Measurements from ENCODE around the gene OPCML.
A peak's percentile ranks its signal among the peaks of the same experiment; 100 is the strongest.

Gene OPCML

GRCh38 chr11:133323354-133323753 is 208.9 kb downstream of the OPCML start:
- DNase-seq (ENCODE audit: extremely low spot score, insufficient read length, low read depth): no peak
- no peak for FAIRE-seq

GRCh38 chr11:133318221-133318620 is 214.1 kb downstream of the OPCML start:
- no peak for FAIRE-seq
- no peak for DNase-seq (ENCODE audit: extremely low spot score, insufficient read length, low read depth)

GRCh38 chr11:133311230-133311629 is 221.1 kb downstream of the OPCML start:
- FAIRE-seq (no peak), DNase-seq (ENCODE audit: extremely low spot score, insufficient read length, low read depth) (no peak)

- DNase-seq (ENCODE audit: extremely low spot score, insufficient read length, low read depth) (no peak), FAIRE-seq (no peak)
Measured at GRCh38 chr11:133306019-133306418, 226.3 kb downstream of the OPCML start.

GRCh38 chr11:133305208-133305956 is 226.9 kb downstream of the OPCML start:
- DNase-seq (ENCODE audit: extremely low spot score, insufficient read length, low read depth) (no peak), FAIRE-seq (no peak)

- DNase-seq (ENCODE audit: extremely low spot score, insufficient read length, low read depth) (no peak), FAIRE-seq (no peak)
Measured at GRCh38 chr11:133303262-133303661, 229.0 kb downstream of the OPCML start.

GRCh38 chr11:133302056-133302455 is 230.2 kb downstream of the OPCML start:
- FAIRE-seq (no peak), DNase-seq (ENCODE audit: extremely low spot score, insufficient read length, low read depth) (no peak)

GRCh38 chr11:133300666-133301065 is 231.6 kb downstream of the OPCML start:
- DNase-seq (ENCODE audit: extremely low spot score, insufficient read length, low read depth) (no peak), FAIRE-seq (no peak)

- no peak for FAIRE-seq
- DNase-seq (ENCODE audit: extremely low spot score, insufficient read length, low read depth): no peak
Measured at GRCh38 chr11:133291780-133292179, 240.5 kb downstream of the OPCML start.

GRCh38 chr11:133285359-133285758 is 246.9 kb downstream of the OPCML start:
- DNase-seq (ENCODE audit: extremely low spot score, insufficient read length, low read depth) (no peak), FAIRE-seq (no peak)

GRCh38 chr11:133284156-133284555 is 248.1 kb downstream of the OPCML start:
- no peak for DNase-seq (ENCODE audit: extremely low spot score, insufficient read length, low read depth)
- no peak for FAIRE-seq

- DNase-seq (ENCODE audit: extremely low spot score, insufficient read length, low read depth) (no peak), FAIRE-seq (no peak)
Measured at GRCh38 chr11:133277886-133278285, 254.4 kb downstream of the OPCML start.

GRCh38 chr11:133271871-133272776 is 260.2 kb downstream of the OPCML start:
- FAIRE-seq (no peak), DNase-seq (ENCODE audit: extremely low spot score, insufficient read length, low read depth) (no peak)

GRCh38 chr11:133271206-133271605 is 261.1 kb downstream of the OPCML start:
- DNase-seq (ENCODE audit: extremely low spot score, insufficient read length, low read depth) (no peak), FAIRE-seq (no peak)

- DNase-seq (ENCODE audit: extremely low spot score, insufficient read length, low read depth): peak; percentile 12
- peak; percentile 79 for FAIRE-seq
Measured at GRCh38 chr11:133269267-133269666, 263.0 kb downstream of the OPCML start.

GRCh38 chr11:133266986-133267385 is 265.3 kb downstream of the OPCML start:
- no peak for DNase-seq (ENCODE audit: extremely low spot score, insufficient read length, low read depth)
- FAIRE-seq: no peak

- DNase-seq (ENCODE audit: extremely low spot score, insufficient read length, low read depth): no peak
- FAIRE-seq: no peak
Measured at GRCh38 chr11:133265530-133266035, 266.7 kb downstream of the OPCML start.

GRCh38 chr11:133263332-133263731 is 269.0 kb downstream of the OPCML start:
- FAIRE-seq: no peak
- DNase-seq (ENCODE audit: extremely low spot score, insufficient read length, low read depth): no peak

GRCh38 chr11:133258751-133259150 is 273.6 kb downstream of the OPCML start:
- no peak for DNase-seq (ENCODE audit: extremely low spot score, insufficient read length, low read depth)
- no peak for FAIRE-seq

GRCh38 chr11:133254601-133255000 is 277.7 kb downstream of the OPCML start:
- no peak for FAIRE-seq
- no peak for DNase-seq (ENCODE audit: extremely low spot score, insufficient read length, low read depth)

GRCh38 chr11:133253570-133253969 is 278.7 kb downstream of the OPCML start:
- DNase-seq (ENCODE audit: extremely low spot score, insufficient read length, low read depth) (no peak), FAIRE-seq (no peak)
